GM21447 (cell line): ENCODE measurements around the gene CLSTN2.

Experiments used
- ATAC-seq: cut with Tn5 transposase; IDR thresholded peaks from one replicate; pipeline ENCODE4 v1.9.1; 2021; ENCODE audit not compliant: unreplicated experiment

The CLSTN2 gene

DNA sequence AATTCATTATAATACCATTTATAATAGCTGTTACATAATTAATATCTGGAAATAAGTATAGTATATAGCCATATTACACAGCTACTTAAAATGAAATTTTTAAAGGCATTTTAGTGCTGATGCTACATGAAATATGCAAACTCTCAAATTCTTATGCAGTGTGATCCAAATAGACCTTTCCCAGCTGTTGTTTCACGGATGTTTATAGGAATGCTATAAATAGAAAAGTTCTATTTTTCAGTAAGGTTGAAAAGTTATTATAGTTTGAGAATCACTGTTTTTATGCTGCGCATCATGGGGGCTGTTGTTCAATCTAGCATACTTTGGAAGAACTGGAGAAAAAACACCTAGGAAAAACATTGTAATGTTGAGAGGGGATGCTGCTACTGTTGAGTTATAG, 595.1 kb downstream of the CLSTN2 start:
- no peak for ATAC-seq

DNA sequence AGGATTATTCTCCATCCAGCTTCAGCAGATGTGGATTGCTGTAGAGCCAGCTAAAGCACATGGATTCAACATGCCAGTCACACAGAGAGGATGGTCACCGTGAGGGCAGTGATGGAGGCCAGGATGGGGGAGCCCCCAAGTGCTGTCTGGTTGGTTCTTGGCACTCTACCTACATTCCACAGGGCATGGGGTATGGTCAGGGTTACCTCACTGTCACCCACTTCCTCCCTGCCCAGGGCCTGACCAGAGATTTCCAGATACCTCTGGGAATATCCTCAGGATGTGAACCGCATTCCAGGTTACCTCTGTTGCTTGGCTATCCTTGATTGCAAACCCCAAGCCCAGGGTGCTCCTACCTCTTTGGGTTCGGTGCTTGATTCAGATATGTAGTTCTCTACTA, 595.6 kb downstream of the CLSTN2 start:
- no peak for ATAC-seq

DNA sequence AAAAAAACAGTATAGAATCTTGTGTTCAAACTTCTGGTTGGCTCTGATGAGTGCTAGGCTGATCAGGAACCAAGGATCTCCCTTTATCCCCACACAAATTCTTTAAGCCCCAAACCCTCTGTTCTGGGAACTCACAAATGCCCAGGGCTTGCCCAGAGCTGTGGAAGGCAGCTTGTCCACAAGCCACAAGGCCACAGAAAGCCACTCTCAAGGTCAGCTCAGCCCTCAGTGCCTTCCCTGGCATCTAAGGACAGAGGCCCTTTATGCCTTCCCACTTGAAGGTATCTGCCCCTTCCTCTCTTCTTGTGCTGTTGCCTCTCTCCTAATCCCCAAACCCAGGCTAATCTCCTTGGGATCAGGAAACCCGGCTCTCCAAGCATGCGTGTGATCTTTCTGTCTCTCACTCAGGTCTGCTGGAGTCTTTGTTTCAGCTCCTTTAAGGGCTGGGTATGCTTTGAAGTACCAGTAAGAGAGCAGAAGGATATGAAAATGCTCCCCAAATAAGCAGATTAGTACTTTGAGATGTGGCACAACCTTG, 597.9 kb downstream of the CLSTN2 start:
- ATAC-seq, result no peak

DNA sequence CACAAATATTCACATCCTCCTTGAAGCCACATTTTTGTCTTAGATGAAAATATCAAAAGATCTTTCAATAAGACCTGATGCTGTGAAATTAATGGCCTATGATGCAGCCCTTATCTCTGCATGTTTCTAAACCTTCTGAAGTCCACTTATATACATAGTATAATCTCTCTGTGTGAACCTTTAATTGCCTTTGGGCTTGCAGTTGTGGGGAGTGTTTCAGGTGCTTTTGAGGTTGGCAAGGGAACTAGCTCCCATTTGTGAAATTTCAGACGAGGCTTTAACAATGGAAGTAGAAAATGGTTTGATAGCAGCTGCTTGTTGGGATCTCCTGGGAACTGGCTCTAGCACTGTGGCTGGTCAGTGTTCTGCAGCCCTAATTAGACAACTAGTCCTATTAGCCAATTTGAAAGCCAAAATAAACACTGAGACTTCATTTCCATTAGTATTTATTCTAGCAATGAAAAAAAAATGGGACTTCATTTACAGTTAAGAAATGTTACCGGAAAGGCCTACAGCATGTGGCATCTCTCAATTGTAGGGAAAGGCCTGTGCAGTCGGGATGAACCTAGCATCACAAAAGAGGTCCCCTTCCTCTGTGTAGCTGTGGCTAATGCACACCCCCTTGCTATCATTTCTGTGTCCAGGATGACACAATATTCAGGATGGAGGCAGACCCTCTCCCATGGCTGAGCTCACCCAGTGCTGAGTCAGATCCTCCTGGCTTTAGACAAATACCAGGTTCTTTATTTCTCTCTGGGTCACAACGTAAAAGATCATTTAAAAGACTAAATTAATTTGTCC, 602.1 kb downstream of the CLSTN2 start:
- ATAC-seq, result no peak

GRCh38 chr3:140537727-140538082, 602.7 kb downstream of the CLSTN2 start:
- ATAC-seq, result no peak

GRCh38 chr3:140540262-140540661, 605.3 kb downstream of the CLSTN2 start:
- ATAC-seq, result peak; percentile 82

GRCh38 chr3:140541975-140542653, 607.1 kb downstream of the CLSTN2 start:
- no peak for ATAC-seq

GRCh38 chr3:140545197-140545596, 610.2 kb downstream of the CLSTN2 start:
- no peak for ATAC-seq

DNA sequence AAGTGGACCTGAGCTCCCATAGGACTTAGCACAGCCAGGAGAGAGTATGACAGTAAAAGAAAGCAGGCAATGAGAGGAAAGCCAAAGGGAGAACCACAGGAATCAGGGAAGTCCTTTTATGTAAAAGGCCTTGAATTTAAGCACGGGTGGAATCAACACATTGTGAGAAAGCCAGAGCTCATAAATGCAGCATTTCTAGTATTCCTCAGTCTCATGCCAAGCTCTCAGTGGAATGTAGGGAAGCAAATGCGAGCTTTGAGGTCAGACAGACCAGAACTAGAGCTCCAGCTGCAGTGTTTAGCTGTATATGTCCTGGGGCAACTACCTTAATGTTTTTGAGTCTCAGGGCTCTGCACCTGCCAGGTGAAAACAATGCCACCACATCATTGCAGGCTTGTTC, 610.8 kb downstream of the CLSTN2 start:
- ATAC-seq, result no peak

DNA sequence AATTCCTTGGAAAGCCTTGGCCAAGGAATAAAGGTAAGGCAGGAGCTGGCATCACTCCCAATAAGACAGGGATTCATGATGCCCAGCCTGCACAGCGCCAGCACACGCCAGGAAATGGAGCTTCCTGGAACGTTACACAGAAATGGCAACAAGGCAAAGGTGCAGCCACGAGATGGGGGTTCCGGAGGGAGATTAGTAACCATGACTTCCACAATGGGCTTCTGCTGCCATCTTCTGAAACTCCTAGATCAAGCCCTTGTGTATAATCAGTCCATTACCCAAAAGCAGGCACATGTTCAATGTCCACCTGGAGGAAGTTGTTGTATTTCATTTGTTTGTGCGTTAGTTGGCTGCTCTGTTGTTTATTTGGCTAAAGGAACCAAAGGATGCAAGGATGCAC, 611.7 kb downstream of the CLSTN2 start:
- no peak for ATAC-seq

DNA sequence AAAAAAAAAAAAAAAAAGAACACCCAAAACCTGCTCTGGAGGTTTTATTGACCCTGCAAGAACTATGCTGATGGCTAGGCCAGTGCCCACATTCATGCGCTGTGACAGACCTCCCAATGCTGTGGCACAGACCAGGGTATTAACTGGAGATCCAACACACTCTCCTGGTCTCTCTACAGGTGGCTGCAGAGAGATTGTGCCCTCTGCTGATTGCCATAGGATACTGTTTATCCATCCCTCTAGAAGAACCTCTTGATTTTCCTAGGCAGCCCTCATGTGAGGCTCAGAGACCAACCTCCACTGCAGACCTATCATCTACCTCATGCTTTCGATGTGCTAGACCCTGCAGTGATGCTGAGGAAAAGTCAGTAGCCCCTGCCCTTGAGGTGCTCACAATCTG, 617.4 kb downstream of the CLSTN2 start:
- ATAC-seq, result no peak

DNA sequence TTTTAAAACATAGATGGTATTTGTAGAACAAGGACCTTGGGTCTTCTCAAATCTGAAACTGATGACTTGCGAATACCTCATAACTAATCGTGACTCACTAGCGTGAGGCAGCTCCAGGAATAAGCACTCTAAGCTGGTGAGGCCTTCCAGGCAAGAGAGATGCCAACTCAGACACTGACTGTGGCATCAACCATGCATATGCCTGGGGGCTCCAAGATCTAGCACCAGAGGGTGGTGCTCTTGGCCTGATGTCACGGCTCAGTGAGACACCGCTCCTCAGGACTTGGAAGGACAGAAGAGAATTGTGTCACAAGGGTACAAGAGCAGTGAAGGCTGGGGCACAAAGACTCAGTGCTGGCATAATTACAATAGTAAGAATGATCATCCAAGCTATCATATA, 617.9 kb downstream of the CLSTN2 start:
- no peak for ATAC-seq

DNA sequence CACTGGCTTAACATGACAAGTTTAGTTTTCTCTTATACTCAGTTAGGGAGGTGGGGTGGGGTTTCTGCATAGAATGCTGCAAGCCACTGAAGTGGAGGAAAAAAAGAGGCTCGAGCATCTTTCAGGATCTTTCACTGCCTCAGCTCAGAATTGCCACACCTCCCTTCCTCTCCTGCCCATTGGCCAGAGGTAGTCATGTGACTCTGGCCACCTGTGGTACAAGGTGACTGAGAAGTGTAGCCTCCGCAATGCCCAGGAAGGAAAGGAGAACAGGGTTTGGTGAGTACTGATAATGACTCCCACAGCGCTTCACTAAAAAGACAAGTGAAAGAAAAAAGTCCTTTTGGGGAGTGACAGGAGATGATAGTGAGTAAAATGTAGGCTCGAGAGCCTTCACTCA, 618.6 kb downstream of the CLSTN2 start:
- no peak for ATAC-seq

- ATAC-seq, result no peak
Observed at GRCh38 chr3:140555666-140556065, 620.7 kb downstream of the CLSTN2 start.

DNA sequence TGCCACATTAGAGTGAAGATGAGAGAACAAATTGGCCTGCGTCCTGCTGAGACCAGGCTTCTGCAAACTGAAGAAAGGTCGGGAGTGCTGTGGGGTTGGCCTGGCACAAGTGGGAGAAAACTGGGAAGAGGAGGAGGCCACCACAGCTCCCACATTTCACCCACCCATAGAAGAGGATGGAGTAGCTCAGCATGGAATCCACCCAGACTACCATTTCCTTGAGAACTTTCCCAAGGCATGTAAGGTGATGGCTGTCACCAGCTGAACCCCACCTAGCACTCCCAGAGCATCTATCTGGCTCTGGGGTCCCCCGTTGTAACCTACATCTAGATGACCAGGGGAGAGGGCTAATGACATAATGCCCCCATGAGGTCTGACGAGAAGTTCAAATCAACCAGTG, 622.5 kb downstream of the CLSTN2 start:
- ATAC-seq, result no peak

GRCh38 chr3:140559546-140559945, 624.6 kb downstream of the CLSTN2 start:
- ATAC-seq, result no peak

- ATAC-seq, result no peak
Observed at GRCh38 chr3:140563206-140563760, 628.3 kb downstream of the CLSTN2 start.

DNA sequence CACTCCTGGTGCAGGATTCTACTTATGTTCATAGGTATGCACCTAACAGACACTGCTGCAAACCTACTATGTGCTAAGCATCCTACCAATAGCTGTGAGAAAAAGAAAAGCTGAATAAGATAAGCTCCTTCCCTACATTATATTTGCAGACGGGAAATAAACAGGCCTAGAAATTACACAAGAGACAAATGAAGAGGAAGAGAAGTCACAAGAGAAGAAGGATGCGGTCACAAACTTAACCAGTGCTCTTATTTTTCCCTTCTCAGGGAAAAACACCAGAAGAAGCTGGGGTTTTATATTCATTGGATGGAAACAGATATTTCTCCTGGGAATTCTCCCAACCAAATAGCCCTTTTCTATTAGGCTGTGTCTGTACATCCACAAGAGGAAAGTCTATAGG, 633.1 kb downstream of the CLSTN2 start:
- ATAC-seq, result no peak

DNA sequence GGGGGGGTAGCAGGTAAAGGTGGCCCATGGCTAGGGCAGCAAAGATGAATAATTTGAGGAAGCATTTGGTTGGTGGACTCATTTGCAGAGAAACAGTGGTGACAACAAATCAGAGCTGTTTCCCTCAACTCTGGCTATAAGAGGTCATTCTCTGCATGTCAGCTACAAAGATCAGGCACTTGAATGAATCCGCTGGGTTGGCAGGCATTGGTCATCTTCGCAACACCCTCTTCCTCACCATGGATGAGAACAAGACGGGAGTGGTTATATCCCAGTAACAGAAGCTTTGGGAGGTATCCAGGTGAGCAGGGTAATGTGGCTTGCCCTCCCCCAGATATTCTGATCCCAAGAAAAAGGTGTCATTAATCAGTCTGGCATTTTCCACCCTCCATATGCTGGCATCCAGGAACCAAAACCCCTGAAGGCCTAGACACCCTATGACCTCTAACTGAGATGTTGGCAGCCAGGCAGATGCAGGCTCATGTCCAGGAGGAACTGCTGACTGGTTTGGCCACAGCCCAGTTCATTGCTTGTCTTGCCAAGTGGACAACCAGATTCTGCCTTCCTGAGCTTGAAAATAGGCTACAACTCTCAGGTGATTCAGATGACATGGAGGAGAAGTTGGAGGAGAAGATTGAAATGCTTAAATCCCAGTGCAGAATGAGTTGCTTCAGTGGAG, 634.0 kb downstream of the CLSTN2 start:
- no peak for ATAC-seq

DNA sequence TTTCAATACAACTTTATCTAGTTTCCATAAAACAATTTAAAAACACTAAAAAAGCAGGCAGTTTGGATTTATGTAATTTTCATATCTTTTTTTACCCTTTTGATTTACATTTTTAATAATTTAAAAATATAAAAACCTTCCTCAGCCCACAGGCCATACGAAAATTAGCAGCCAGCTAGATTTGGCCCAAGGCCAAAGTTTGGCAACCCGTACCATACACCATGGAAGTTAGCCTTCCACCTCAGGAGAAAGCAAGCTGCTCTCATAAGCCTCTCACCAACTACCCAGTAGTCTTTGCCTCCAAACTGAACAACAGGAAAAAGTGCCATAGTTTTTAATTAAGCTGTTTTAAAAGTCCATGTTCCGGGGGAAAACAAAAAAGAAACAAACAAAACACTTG, 635.6 kb downstream of the CLSTN2 start:
- ATAC-seq, result no peak

- no peak for ATAC-seq
Observed at GRCh38 chr3:140571836-140572235, 636.9 kb downstream of the CLSTN2 start.

DNA sequence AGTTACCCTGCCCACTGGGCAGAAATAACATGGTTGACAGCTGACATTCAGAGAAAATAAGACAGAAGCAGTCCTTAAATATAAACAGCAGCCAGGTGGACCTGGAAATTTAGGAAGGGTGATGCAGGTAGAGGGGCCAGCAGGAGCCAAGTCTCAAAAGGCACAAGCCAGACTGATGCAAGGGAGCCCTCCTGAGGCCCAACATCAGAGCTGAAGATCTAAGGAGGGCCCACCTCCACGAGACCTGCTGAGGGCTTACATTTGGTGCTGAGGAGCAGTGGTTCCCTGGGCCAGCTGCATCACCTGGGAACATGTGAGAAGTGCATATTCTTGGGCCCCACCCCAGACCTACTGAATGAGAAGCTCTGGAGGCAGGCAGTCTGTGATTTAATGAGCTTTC, 637.3 kb downstream of the CLSTN2 start:
- no peak for ATAC-seq
